Endodermal cell (in vitro differentiated cells): ENCODE measurements around the gene SCNM1. TPM values are rescaled to one million over a fixed set of nuclear protein-coding genes. Genes with fewer than 3 reads are reported as not detected.

Experiments used
- DNase-seq: peaks from one replicate; pipeline ENCODE4 v3.0.0-alpha.2; 2017
- H3K27ac ChIP-seq: 2 replicates; pipeline ENCODE4 v1.5.1; 2013; ENCODE audit warnings: mild to moderate bottlenecking, low read depth, low read length, moderate library complexity
- H3K27me3 ChIP-seq: 2 replicates; pipeline ENCODE4 v1.6.1; 2013; ENCODE audit warnings: mild to moderate bottlenecking, low read length, moderate library complexity; ENCODE audit not compliant: insufficient read depth, control insufficient read depth, poor library complexity, severe bottlenecking
- H3K36me3 ChIP-seq: 2 replicates; pipeline ENCODE4 v1.7.0; 2013; ENCODE audit warnings: mild to moderate bottlenecking, low read length, moderate library complexity; ENCODE audit not compliant: control insufficient read depth, insufficient read depth
- H3K4me1 ChIP-seq: one replicate; pipeline ENCODE4 v1.7.0; 2013; ENCODE audit warnings: low read length; ENCODE audit not compliant: control insufficient read depth, insufficient read depth
- H3K4me3 ChIP-seq: 2 replicates; pipeline ENCODE4 v1.5.1; 2013; ENCODE audit warnings: mild to moderate bottlenecking, low read length, moderate library complexity
- H3K9ac ChIP-seq: 2 replicates; pipeline ENCODE4 v1.6.1; 2013; ENCODE audit warnings: mild to moderate bottlenecking, low read length, moderate library complexity; ENCODE audit not compliant: poor library complexity, severe bottlenecking; ENCODE audit errors: extremely low read depth
- H3K9me3 ChIP-seq: 2 replicates; pipeline ENCODE4 v1.6.1; 2013; ENCODE audit warnings: mild to moderate bottlenecking, low read length, moderate library complexity; ENCODE audit not compliant: control insufficient read depth
- H3K27ac Mint-ChIP-seq: 2 replicates; pipeline ENCODE4 v1.8.0; 2020; ENCODE audit warnings: mixed read lengths
- H3K27me3 Mint-ChIP-seq: 2 replicates; pipeline ENCODE4 v1.8.0; 2021; ENCODE audit warnings: mild to moderate bottlenecking, mixed read lengths; ENCODE audit not compliant: insufficient read depth
- H3K36me3 Mint-ChIP-seq: 2 replicates; pipeline ENCODE4 v1.8.0; 2020; ENCODE audit warnings: low read depth, mixed read lengths
- H3K4me1 Mint-ChIP-seq: 2 replicates; pipeline ENCODE4 v1.8.0; 2020; ENCODE audit warnings: mixed read lengths
- H3K4me3 Mint-ChIP-seq: 2 replicates; pipeline ENCODE4 v1.8.0; 2020; ENCODE audit warnings: mild to moderate bottlenecking, moderate library complexity, mixed read lengths
- H3K9me3 Mint-ChIP-seq: 2 replicates; pipeline ENCODE4 v1.8.0; 2020; ENCODE audit warnings: mild to moderate bottlenecking, mixed read lengths
- CTCF ChIP-seq: fragments of 200-600 bp; sonication (generic); conservative IDR thresholded peaks from 2 replicates; pipeline ENCODE4 v1.5.0; 2021; ENCODE audit warnings: antibody characterized with exemption, mild to moderate bottlenecking
- WGBS, 2 experiments: methylation state at CpG; one replicate each; pipeline versions ENCODE4 v1.1.5 to v1.1.7; 2013; ENCODE audit warnings: missing lambda C conversion rate in 2 of 2, mixed read lengths in 1 of 2; ENCODE audit not compliant: insufficient coverage in 1 of 2, insufficient read length in 1 of 2; 5-methylcytosine and 5-hydroxymethylcytosine counted together
- total RNA-seq, 2 donors: library from RNA; stranded (reverse); fragmentation: NEBNext Ultra II Directional in 1 of 2; extraction: Animal tissue kit (Norgen Biotek cat#: 25700) in 1 of 2; gene quantifications; 2 replicates in 1 of 2; 3 replicates in 1 of 2; pipeline ENCODE4 v1.2.1, GENCODE V29; 2021

The SCNM1 gene
- total RNA-seq, 2 donors from 2014 or later: 41.1 to 44.8 TPM

- no peaks in the 10 kb centered on the region for H3K4me1 ChIP-seq
- no peaks in the 10 kb centered on the region for H3K27me3 ChIP-seq
- peaks cover 11% of the 10 kb centered on the region for H3K27me3 Mint-ChIP-seq
- H3K9me3 ChIP-seq: no peaks in the 10 kb centered on the region
- peak within 1 kb of the TSS; percentile 51 for H3K9ac ChIP-seq
- no peaks in the 10 kb centered on the region for H3K36me3 Mint-ChIP-seq
- H3K27ac ChIP-seq: peak within 1 kb of the TSS; percentile 40
- peaks cover 27% of the 10 kb centered on the region for H3K4me1 Mint-ChIP-seq
- peak; percentile 97 for DNase-seq
- H3K27ac Mint-ChIP-seq: peak within 1 kb of the TSS; percentile 91
- WGBS, 2 experiments: 0 to 1% methylated on average over 36 to 61 of the region's 61 CpGs
- H3K9me3 Mint-ChIP-seq: no peaks in the 10 kb centered on the region
- peaks cover 7% of the 10 kb centered on the region for H3K36me3 ChIP-seq
- H3K4me3 Mint-ChIP-seq: peak within 1 kb of the TSS; percentile 85
- no peak for TF ChIP-seq CTCF
- peak within 1 kb of the TSS; percentile 92 for H3K4me3 ChIP-seq
Observed at GRCh38 chr1:151146412-151147131, 19.4 kb upstream of the SCNM1 start, which contains the start of gene SEMA6C. Gene SEMA6C (minus strand): TSS chr1:151146631. CDS start chr1:151142621, 4,010 bp downstream.

- Mint-ChIP-seq H3K4me1 (peaks cover 27% of the 10 kb centered on the region), H3K36me3 (no peaks in the 10 kb centered on the region), H3K9me3 (no peaks in the 10 kb centered on the region), H3K4me3 (peak overlapping the region; percentile 85), H3K27ac (no peak overlapping the region), H3K27me3 (peaks cover 11% of the 10 kb centered on the region)
- no peak for TF ChIP-seq CTCF
- Histone ChIP-seq H3K27ac (no peak overlapping the region), H3K36me3 (peaks cover 3% of the 10 kb centered on the region), H3K9ac (peak overlapping the region; percentile 51), H3K9me3 (no peaks in the 10 kb centered on the region), H3K27me3 (no peaks in the 10 kb centered on the region), H3K4me3 (peak overlapping the region; percentile 92), H3K4me1 (no peaks in the 10 kb centered on the region)
- DNase-seq: no peak
- WGBS, 2 experiments: 17% methylated on average over 7 of the region's 7 CpGs; no CpG with 5 or more reads in 1 of the 2 experiments
Observed at GRCh38 chr1:151147132-151147503, 18.8 kb upstream of the SCNM1 start.

GRCh38 chr1:151147665-151148064 is 18.3 kb upstream of the SCNM1 start:
- peak overlapping the region; percentile 92 for H3K4me3 ChIP-seq
- WGBS, 2 experiments: 82 to 100% methylated on average over 1 to 2 of the region's 2 CpGs

More at GRCh38 chr1:151147665-151148064, 18.3 kb upstream of the SCNM1 start:
- no peaks in the 10 kb centered on the region for H3K27me3 ChIP-seq
- H3K9ac ChIP-seq: no peak overlapping the region
- no peak overlapping the region for H3K27ac ChIP-seq
- no peak for TF ChIP-seq CTCF
- DNase-seq: no peak
- no peaks in the 10 kb centered on the region for H3K36me3 ChIP-seq
- H3K4me1 ChIP-seq: no peaks in the 10 kb centered on the region
- no peak overlapping the region for H3K4me3 Mint-ChIP-seq
- H3K9me3 ChIP-seq: no peaks in the 10 kb centered on the region
- H3K27ac Mint-ChIP-seq: no peak overlapping the region
- peaks cover 27% of the 10 kb centered on the region for H3K4me1 Mint-ChIP-seq
- no peaks in the 10 kb centered on the region for H3K9me3 Mint-ChIP-seq
- H3K36me3 Mint-ChIP-seq: no peaks in the 10 kb centered on the region
- peaks cover 11% of the 10 kb centered on the region for H3K27me3 Mint-ChIP-seq
